Adrenal gland (tissue), 12 donors: ENCODE results near the gene RSRC1. TPM values are rescaled to one million over a fixed set of nuclear protein-coding genes. Genes with fewer than 3 reads are reported as not detected.
"Not testable (repeated sequence)": the region's sequence is repeated elsewhere in the genome, so short reads cannot be mapped to it uniquely, and the experiment has no call there.

Experiments
- DNase-seq, 7 donors: peaks; one replicate each; pipeline ENCODE4 v3.0.0-alpha.2; 2019 to 2020
- H3K27ac ChIP-seq, 5 donors: fragments of 200-600 bp; sonication (generic) in 4 of 5; 1 replicate in 3 of 5; 2 replicates in 2 of 5; pipeline versions ENCODE4 v1.5.1 to v1.8.0; 2016 to 2020; ENCODE audit warnings: mild to moderate bottlenecking in 1 of 5
- H3K27me3 ChIP-seq: fragments of 200-600 bp; 2 replicates; pipeline ENCODE4 v1.8.0; 2021
- H3K36me3 ChIP-seq, 2 donors: fragments of 200-600 bp; replicated peaks in 1 of 2; 1 replicate in 1 of 2; 2 replicates in 1 of 2; pipeline versions ENCODE4 v1.5.1 to v1.8.0; 2018 to 2022
- H3K4me1 ChIP-seq, 2 donors: fragments of 200-600 bp; replicated peaks in 1 of 2; 1 replicate in 1 of 2; 2 replicates in 1 of 2; pipeline versions ENCODE4 v1.5.1 to v1.8.0; 2018 to 2021
- H3K4me3 ChIP-seq, 4 donors: fragments of 200-600 bp; sonication (generic) in 3 of 4; one replicate each; pipeline ENCODE4 v1.5.1; 2016 to 2018
- H3K9me3 ChIP-seq, 3 donors: fragments of 200-600 bp; sonication (generic) in 1 of 3; replicated peaks in 1 of 3; 1 replicate in 2 of 3; 2 replicates in 1 of 3; pipeline versions ENCODE4 v1.5.1 to v1.8.0; 2016 to 2021
- CTCF ChIP-seq, 6 experiments: fragments of 450-650 bp in 4 of 6; fragments of 200-600 bp in 2 of 6; sonication (generic) in 1 of 6; IDR thresholded peaks; 1 replicate in 5 of 6; 2 replicates in 1 of 6; pipeline versions ENCODE4 v1.5.1 to v1.8.0; 2016 to 2021; ENCODE audit warnings: antibody characterized with exemption in 6 of 6, mild to moderate bottlenecking in 2 of 6, moderate library complexity in 1 of 6
- POLR2A ChIP-seq, 2 donors: fragments of 450-650 bp; IDR thresholded peaks; one replicate each; pipeline ENCODE4 v1.6.1; 2017; ENCODE audit warnings: antibody characterized with exemption in 2 of 2, mild to moderate bottlenecking in 2 of 2, moderate library complexity in 1 of 2
- WGBS, 4 donors: extraction: QIAGEN DNeasy Blood & Tissue Kit in 2 of 4; methylation state at CpG; one replicate each; pipeline versions ENCODE4 v1.1.5 to v1.1.7; 2013 to 2017; 5-methylcytosine and 5-hydroxymethylcytosine counted together
- intact Hi-C, 2 donors: fragments of 100-400 bp; cut with DNase I; formaldehyde crosslinking; loops; one replicate each; pipeline versions ENCODE4 v1.14.1 to v1.15.0; 2022 to 2023
- polyA plus RNA-seq, 3 donors: library from polyadenylated mRNA; stranded (reverse); fragments of 200-250 nt in 2 of 3; fragments of 350-450 nt in 1 of 3; fragmentation: Illumina TruSeq in 1 of 3; extraction: RNeasy Lipid Tissue Mini Kit (QIAGEN cat#74804) in 1 of 3; gene quantifications; one replicate each; pipeline ENCODE4 v1.2.3, GENCODE V29; 2013 to 2014
- total RNA-seq, 9 donors: library from RNA; depleted of rRNA in 4 of 9; stranded (reverse); fragments of >200 nt in 4 of 9; fragments of 120-200 nt in 1 of 9; fragmentation: NEBNext Ultra II Directional in 1 of 9; extraction: Animal tissue kit (Norgen Biotek cat#: 25700) in 1 of 9; gene quantifications; one replicate each; pipeline versions ENCODE4 v1.1.0 to v1.2.4, GENCODE V29; 2013 to 2023
- donor health status: healthy with polysubstance abuse.
- donor health status: Bipolar disorder and iron deficiency.
- donor health status: DM: yes; HTN: yes; CAD: no.
- donor health status: DM: no; HTN: no; CAD: no.
- donor health status: DM: no; HTN: no; CAD: no.
- donor health status: DM: yes; HTN: yes; CAD: no.

The RSRC1 gene
- total and polyA plus RNA-seq, 12 donors: 12.6 to 125 (median 37.5) TPM

DNA sequence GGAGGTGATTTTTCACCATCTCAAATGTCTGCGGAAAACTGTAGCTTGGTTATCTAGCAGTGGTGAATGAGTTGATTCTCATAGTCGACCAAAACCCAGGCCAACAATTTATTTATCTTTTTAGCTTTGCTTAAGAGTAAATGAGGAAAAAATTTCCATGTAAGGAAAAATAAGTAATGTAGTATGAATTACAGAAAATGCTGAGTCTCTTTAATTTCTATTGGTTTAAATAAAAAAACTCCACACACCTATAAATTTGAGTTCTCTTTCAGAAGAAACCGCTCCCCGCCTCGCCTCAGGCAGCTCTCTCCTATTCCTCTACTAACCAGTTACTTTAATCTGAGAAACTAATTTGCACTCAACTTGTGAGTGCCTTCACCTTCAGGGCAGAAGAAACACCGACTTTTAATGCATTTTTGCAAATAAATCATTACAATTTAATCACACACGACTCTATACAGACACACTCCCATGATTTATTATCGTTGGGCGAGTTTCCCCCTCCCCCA is 540 bp upstream of the RSRC1 start:
- H3K9me3 ChIP-seq: peaks cover 0 to 6% (median 0%) of the 10 kb centered on the region in 3 donors
- peak overlapping the region in 2 of 5 donors; percentile 68 to 75 for H3K27ac ChIP-seq
- peak overlapping the region; percentile 34 to 86 (median 64) for H3K4me3 ChIP-seq
- 8 to 12% (median 11%) methylated on average over 9 of the region's 9 CpGs for whole genome bisulfite sequencing, 4 donors
- H3K4me1 ChIP-seq: peaks cover 13 to 35% of the 10 kb centered on the region in 2 donors
- no peaks in the 10 kb centered on the region for H3K36me3 ChIP-seq
- intact Hi-C loops: no loop called here
- H3K27me3 ChIP-seq: peaks cover 41% of the 10 kb centered on the region
- TF ChIP-seq POLR2A (IDR thresholded peaks at IDR 0.05) (no peak), CTCF (IDR thresholded peaks at IDR 0.05) (no peak)
- no peak for DNase-seq

GRCh38 chr3:158110658-158111018 is 749 bp downstream of the RSRC1 start:
- DNase-seq: no peak
- Histone ChIP-seq H3K27me3 (peaks cover 31% of the 10 kb centered on the region), H3K4me1 (peaks cover 7 to 28% of the 10 kb centered on the region in 2 donors), H3K4me3 (peak overlapping the region; percentile 34 to 86 (median 64)), H3K9me3 (peaks cover 0 to 6% (median 0%) of the 10 kb centered on the region in 3 donors), H3K36me3 (no peaks in the 10 kb centered on the region), H3K27ac (peak overlapping the region in 3 of 5 donors; percentile 49 to 75 (median 68))
- WGBS, 4 donors: 12 to 21% (median 15%) methylated on average over 4 of the region's 4 CpGs
- intact Hi-C loops: no loop called here
- TF ChIP-seq POLR2A (IDR thresholded peaks at IDR 0.05) (no peak), CTCF (IDR thresholded peaks at IDR 0.05) (no peak)

DNA sequence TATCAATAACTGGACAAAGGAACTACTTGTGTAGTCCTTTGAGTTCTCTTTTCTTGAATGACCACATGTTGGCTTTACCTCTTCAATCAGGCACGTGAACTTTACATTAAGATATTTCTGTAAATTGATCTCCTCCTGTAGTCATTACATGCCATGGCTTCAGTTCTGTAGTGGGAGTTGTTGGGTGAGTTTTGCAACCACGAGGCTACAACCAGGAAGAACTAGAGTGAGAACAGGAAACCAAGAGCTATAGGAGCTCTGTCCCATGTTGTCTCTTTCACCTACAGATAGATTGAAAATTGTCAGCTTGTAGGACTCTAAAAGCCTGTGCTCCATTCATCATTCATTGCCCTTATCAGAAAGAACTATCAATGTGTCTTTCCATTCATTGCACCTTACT is 2.0 kb downstream of the RSRC1 start:
- Histone ChIP-seq H3K9me3 (peaks cover 0 to 6% (median 0%) of the 10 kb centered on the region in 3 donors), H3K4me3 (no peak overlapping the region), H3K27ac (no peak overlapping the region), H3K4me1 (peaks cover 3 to 21% of the 10 kb centered on the region in 2 donors), H3K36me3 (no peaks in the 10 kb centered on the region), H3K27me3 (peaks cover 21% of the 10 kb centered on the region)
- no peak for TF ChIP-seq POLR2A (IDR thresholded peaks at IDR 0.05)
- intact Hi-C loops: no loop called here
- 75 to 94% (median 76%) methylated on average over 2 of the region's 2 CpGs for WGBS, 4 donors
- no peak for DNase-seq

DNA sequence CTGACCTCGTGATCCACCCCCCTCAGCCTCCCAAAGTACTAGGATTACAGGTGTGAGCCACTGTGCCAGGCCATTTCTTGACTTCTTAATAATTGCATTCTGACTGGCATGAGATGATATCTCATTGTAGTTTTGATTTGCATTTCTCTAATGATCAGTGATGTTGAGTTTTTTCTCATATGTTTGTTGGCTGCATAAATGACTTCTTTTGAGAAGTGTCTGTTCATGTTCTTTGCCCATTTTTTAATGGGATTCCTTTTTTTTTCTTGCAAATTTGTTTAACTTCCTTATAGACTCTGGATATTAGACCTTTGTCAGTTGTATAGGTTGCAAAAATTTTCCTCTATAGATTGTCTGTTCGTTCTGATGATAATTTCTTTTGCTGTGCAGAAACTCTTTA is 3.7 kb downstream of the RSRC1 start:
- intact Hi-C loops, H3K27me3 ChIP-seq, H3K9me3 ChIP-seq, H3K27ac ChIP-seq, DNase-seq, H3K36me3 ChIP-seq, H3K4me3 ChIP-seq: not testable (repeated sequence)
- 96 to 99% (median 97%) methylated on average over 2 of the region's 2 CpGs for WGBS, 4 donors
- peaks cover 3 to 17% of the 10 kb centered on the region in 2 donors for H3K4me1 ChIP-seq

DNA sequence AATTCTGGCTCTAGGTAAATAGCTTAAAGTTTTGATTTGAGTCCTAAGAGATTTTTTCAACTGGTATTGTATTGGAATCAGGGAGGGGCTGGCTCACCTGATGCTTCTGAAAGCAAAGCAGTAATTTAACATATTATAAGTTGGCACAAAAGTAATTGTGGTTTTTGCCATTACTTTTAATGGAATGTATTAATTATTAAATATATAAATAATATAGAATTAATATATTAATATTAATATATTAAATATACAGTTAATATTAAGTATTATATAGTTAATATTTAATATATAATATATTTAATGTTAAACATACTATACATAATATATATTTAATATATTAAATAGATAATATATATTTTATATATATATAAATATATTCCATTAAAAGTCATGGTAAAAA is 10.4 kb downstream of the RSRC1 start:
- H3K27ac ChIP-seq: no peak overlapping the region
- DNase-seq: no peak
- no peak for TF ChIP-seq CTCF (IDR thresholded peaks at IDR 0.05)
- TF ChIP-seq POLR2A (IDR thresholded peaks at IDR 0.05): no peak
- no peaks in the 10 kb centered on the region for H3K27me3 ChIP-seq
- H3K36me3 ChIP-seq: peaks cover 0 to 7% of the 10 kb centered on the region in 2 donors
- H3K4me1 ChIP-seq: peaks cover 0 to 7% of the 10 kb centered on the region in 2 donors
- intact Hi-C loops: no loop called here
- no peak overlapping the region for H3K4me3 ChIP-seq
- no peaks in the 10 kb centered on the region for H3K9me3 ChIP-seq
